ENCODE measurements around the gene RCBTB2.

Gene RCBTB2

DNA sequence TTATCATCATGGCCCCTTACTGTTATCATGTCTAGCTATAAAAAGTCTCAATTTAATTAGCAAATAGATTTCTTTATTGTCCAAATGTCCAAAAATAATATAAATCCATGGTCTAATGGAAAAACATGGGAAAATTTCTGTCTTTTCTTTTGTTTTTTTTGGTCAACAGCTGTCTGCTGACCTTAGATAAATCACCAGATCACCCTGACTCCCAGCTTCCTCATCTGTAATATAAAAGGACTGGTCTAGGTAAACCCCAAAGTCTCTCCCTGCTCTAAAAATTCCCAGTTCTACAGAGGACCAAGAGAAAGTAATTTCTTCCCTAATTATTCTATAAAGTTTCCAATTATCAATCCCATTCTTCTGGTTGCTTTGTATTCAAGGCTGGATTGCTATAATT is 30.7 kb upstream of the RCBTB2 start:
- DNase-seq (ENCODE audit: low spot score) = no peak

DNA sequence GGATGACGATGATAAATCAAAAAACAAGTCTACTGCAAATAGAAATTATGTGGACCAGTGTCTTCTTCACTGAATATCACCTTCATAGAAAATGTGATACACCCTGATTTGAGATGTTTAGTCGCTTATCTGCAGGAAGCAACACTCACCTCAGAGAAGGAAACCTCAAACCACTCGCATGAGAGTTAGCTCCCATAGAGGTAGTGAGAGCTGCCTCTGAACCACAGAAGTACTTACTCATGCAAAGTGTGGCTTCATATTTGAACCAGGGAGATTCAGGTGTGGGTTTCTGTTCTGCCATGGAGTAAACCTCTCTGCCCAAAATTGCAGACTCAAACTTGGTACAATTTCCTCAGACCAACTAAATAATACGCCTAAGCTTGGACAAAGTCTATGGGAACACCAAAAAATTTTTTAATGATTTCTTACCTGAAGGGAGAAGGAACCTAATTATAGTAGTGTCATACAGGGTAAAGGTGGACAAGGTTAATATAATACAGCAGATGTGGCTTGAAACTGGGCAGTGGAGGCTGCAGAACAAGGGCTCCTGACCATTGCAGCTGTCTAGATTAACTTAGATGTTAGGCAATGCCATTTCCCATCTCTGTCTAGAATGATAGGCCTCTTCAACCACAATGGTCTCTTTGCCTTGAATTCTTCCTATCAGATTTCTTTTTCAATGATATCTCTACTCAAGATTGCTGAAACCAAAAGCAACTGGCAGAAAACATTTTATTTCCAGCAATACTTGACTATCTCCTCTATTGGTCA is 29.6 kb upstream of the RCBTB2 start:
- DNase-seq (ENCODE audit: low spot score) = no peak

DNA sequence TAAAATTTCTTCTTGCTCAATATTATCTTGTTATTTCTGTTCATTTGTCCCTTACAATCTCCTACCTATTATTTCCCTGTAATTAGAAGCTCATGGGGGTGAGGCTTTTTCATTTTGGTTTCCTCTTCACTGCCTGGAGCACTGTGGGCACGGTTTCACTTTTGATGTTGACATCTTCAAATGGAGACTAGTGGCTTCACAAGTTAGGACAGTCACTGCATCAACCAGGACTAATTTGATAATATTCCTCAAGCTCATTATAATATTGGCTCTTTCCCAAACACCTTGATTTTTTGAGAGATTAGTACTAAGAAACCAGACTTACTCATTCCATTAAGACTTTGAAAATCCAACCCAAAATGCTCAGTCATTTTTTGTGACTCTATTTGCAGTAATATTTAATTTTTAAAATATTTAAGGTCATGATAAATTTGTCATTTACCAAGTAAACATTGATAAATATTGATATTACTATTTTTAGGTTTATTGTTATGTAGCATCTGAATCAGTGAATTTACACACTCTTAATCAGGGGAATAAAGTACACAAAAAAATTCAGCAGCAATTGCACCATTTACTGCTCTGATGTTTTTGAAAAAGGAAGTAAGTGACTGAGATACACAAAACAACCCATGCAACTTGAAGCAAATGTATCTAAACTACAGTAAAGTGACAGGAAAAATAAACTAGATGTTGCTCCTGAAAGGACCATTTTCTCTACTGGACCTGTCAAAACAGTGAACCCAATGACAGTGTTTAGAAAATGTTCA is 28.8 kb upstream of the RCBTB2 start:
- no peak for DNase-seq (ENCODE audit: low spot score)

DNA sequence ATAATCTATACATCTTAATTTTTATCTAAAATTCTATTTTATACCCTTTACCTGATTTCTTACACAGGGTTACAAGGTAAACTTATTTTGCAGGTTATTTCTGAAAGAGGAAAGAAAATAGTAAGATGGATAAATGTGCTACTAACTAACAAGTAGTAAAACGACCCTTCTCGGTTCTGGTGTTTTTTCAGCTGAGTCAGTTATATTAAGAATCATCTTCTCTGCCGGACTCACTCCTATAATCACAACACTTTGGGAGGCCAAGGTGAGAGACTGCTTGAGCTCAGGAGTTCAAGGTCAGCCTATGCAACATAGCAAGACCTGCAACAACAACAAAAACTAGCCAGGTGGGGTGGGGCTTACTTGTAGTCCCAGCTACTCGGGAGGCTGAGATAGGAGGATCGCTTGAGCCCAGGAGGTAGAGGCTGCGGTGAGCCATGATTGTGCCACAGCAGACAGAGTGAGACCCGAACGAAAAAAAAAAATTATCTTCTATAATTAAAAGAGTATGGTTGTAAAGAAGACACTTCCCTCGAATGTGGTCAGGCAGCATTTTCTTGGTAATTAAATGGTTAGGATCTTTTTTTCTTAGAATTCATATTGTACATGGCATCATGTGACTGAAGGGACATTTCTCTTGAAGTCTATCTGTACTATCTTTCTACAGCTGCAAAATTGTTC is 27.9 kb upstream of the RCBTB2 start:
- no peak for DNase-seq (ENCODE audit: low spot score)

DNA sequence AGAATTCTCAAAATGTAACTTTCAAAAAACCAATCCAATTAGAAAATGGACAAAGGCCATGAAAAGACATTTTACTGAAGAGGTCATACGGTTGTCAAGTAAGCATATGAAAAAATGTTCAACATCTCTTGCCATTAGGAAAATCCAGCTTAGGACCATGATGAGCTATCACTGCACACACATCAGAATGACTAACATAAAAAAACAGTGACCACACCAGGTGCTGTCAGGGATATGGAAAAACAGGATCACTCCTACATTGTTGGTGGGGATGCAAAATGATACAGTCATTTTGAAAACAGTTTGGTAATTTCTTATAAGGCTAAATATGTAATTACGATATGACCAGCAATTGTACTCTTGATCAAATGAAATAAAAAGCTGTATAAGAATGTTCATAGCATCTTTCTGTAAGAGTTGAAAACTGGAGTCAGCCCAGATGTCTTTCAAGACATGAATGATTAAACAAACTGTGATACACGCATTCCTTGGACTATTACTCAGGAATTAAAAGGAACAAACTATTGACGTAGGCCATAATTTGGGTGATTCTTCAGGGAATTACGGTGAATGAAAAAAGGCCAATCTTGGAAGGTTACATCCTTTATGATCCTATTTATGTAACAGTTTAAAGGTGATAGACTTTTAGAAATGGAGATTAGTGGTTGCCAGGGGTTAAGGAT is 26.9 kb upstream of the RCBTB2 start:
- no peak for DNase-seq (ENCODE audit: low spot score)

DNA sequence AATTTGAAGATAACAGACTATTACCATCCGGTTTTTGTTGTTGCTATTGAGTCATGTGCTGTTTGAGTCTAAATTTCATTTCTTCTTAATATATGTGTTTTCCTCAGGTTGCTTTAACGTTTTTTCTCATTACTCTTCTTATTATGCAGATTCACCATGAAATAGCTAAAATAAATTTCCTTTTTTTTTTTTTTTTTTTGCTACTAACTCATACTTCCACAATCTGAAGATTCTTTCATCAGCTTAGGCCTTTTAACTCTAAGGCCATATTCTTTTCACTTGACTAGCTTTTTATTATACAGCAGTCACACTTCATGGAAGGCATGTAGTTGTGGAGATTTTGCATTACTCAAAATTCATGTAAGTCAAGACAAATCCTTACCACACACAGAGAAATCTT is 23.9 kb upstream of the RCBTB2 start:
- no peak for DNase-seq (ENCODE audit: low spot score)

DNA sequence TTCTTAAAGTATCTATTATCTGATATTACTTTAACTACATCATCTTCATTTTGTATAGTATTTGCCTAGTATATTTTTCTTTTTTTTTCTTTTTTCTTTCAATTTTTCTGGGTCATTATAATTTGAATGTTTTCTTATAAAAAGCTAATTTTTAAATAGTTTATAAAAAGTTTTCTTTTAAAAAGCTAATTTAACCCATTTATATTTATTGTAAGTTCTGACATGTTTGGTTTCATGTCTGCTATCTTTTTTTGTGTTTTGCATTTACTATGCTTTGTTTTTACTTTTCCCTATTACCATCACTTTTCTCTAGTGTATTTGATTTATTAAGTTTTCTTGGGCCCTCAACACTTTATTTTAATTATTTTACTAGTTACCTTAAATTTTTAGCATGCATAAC is 22.6 kb upstream of the RCBTB2 start:
- DNase-seq (ENCODE audit: low spot score) = no peak

DNA sequence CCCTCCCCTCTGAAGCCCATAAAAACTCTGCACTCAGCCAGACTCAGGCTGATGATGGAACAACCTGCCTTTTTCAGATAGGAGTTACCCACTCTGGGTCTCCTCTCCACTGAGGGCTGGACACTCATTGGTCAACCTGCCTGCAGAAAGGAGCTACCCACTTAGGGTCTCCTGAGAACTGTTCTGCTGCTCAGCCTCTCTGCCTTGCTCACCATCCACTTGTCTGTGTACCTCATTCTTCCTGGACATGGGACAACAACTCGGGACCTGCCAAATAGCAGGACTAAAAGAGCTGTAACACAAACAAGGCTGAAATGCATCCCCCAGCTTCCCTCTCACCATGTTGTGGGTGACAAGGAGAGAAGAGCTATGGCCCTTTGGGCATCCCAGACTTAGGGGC is 18.4 kb upstream of the RCBTB2 start:
- no peak for DNase-seq (ENCODE audit: low spot score)

DNA sequence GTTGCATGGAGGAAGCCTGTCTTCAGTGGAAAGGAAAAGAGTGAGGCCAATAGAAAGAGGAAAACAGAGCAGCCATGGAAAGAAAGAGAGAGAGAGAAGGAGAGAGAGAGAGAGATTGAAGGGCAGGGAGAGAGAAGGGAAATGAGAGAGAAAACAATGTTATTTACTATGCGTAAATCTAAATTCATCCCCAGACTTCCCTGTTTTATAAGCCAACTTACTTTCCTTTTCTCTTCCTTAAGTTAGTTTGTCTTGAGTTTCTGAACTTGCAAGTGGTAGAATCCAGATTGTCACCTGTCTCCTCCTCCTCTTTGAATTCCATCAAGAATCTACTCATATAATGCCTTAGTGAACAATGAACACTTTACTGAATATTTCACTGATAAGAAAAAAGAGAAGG is 16.8 kb upstream of the RCBTB2 start:
- no peak for DNase-seq (ENCODE audit: low spot score)

DNA sequence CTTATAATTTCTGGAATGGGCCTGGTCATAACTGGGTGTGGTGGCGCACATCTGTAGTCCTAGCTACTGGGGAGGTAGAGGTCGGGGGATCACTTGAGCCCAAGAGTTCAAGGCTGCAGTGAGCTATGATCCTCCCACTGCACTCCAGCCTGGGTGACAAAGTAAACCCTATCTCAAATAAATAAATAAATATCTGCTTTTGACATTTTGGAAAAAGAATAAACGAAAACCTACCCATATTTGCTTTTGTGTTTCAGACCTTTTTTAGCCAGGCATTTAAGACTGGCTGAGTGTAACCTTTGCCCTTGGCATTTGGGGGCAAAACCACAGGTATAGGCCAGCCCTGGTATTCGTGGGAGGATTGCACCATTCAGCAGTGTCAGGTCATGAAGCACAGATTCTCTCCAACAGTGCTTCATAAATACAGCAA is 14.8 kb upstream of the RCBTB2 start:
- DNase-seq (ENCODE audit: low spot score) = no peak

DNA sequence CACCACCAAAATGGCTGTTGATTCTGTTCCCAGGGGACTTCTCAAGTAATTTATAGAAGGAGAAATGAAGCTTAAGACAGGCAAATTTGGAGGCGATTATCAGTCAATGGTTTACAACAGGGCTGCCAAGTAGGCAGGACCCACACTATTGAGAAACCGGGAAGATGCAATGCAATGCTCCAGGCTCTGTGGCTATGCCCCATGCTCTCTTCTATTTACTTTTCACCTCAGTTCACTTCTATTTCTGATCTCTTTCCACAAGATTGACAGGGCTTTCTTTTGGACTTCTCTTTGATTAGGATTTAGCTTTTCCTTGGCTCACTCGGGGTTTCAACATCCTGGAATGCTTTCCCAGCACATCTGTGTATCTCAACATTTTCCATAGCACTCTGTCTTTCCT is 12.7 kb upstream of the RCBTB2 start:
- DNase-seq (ENCODE audit: low spot score) = no peak

DNA sequence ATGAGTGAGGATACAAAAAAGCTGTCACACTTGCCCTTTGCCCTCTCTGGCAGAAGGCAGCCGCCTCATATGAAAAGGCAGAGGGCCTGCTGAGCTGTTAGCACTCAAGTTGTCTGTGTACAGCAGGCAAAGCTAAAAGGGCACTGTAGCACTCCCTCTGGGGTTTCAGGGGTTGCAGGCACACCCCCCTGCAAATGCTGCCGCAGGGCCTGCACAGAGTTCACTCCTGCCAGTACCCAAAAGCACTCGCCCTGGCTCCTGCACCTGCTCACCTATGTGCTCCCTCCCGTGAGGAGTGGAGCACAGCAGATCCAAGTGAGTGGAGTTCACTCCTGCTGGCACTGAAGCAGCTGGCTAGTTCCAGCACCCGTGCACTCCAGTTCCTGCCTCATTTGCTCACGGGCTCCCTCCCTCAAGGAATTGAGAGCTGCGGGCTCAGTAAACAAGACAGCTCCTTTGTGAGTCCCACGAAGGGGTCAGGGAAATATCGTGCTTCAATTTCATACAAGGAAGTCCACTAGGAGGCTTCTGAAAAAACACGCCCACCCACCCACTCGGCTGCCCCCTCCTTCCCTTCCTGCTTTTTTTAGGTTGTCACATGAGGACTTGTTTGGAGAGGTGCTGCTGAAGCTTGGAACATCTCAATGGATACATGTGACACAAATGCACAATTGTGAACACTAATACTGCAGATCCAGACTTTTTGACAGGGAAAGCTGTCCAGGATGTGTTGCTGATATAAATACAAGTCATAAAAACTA is 9.9 kb upstream of the RCBTB2 start:
- DNase-seq (ENCODE audit: low spot score) = peak; percentile 64

DNA sequence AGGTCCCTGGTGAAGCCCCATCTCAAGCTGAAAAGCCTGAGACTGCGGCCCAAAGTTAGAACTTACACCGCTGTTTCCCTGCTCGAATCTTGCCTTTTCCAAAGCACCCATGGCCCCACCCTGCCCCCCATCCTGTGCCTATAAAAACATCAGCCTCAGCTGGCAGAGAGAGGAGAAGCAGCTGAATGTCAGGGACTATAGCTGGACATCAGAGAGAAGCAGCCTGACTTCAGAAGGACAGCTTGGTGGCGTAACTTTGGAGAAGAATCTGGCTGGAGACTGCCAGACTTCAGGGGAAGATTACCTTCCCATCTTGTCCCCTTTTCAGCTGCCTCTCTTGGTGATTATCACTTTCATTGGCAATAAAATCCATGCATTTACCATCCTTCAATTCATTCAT is 9.3 kb upstream of the RCBTB2 start:
- DNase-seq (ENCODE audit: low spot score) = no peak

DNA sequence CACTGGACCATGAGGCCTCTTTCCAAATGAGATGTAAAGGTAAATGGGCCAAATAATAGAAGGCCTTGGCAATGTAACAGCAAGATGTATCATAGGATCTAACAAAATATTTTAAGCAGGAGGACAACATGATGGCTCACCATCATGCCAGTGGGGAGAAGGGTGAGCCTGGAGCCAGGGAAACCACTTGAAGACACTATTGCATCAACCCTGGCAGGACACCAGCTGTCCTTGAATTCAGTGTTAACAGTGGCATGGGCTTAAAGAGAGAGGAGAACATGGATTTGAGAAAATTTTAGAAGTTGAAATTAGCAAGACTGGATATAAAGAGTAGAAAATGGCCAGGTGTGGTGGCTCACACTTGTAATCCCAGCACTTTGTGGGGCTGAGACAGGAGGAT is 6.7 kb upstream of the RCBTB2 start:
- DNase-seq (ENCODE audit: low spot score) = no peak

DNA sequence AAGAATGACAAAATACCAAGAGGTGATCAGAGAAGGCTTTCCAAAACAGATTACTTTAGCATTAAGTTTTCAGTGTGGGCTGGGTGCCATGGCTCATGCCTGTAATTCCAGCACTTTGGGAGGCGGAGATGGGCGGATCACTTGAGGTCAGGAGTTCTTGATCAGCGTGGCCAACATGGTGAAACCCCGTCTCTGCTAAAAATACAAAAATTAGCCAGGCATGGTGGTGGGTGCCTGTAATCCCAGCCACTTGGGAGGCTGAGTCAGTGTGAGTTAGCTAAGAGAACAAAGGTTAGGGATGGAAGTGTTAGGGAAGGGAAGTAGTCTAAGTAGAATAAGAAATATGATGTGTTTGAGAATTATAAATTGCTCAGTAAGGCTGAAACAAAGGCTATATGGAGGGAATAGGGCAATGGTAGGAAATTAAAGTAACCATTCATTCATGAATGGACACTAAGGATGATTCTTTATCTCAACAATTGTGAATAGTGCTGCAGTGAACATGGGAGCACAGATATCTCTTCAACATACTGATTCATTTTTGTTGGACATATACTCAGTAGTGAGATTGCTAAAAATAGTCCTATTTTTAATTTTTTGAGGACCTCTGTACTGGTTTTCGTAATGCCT is 3.9 kb upstream of the RCBTB2 start:
- no peak for DNase-seq (ENCODE audit: low spot score)

DNA sequence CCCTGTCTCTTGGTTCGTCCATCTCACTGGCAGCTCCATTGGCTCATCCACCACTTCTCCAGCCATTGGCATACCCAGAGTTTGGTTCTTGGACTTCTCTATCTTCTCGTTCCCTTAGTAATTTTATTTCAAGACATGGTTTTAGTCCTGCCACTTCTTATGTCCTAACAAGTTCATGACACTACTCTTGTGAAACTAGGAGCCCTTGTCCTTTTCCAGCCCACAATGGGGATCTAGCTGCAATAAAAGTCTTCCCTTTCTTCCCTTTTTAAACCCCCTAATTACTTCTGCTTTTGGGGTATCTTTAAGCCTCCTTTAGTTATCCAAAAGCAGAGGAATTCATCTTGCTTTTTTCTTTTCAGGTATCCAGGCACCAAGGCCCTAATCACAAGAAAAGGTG is 2.9 kb upstream of the RCBTB2 start:
- DNase-seq (ENCODE audit: low spot score) = peak; percentile 21

DNA sequence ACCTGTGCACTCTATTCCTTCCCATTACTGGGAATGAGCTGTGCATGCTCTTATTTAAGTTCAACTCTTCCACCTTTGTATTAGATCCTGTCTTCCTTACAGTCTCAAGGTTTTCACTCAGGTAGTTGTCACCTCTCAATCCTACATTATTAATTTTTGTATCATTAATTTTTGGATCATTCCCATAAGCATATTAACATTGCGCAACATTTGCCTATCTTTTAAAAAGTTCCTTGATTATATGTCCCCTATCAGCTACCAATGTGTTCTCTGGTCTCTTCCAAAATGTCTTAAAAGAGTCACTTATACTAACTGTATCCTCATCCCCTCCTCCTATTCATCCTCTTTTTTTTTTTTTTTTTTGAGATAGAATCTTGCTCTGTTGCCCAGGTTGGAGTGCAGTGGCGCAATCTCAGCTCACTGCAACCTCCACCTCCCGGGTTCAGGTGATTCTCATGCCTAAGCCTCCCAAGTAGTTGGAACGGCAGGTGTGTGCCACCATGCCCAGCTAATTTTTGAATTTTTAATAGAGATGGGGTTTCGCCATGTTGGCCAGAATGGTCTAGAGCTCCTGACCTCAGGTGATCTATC is 2.1 kb upstream of the RCBTB2 start:
- no peak for DNase-seq (ENCODE audit: low spot score)

DNA sequence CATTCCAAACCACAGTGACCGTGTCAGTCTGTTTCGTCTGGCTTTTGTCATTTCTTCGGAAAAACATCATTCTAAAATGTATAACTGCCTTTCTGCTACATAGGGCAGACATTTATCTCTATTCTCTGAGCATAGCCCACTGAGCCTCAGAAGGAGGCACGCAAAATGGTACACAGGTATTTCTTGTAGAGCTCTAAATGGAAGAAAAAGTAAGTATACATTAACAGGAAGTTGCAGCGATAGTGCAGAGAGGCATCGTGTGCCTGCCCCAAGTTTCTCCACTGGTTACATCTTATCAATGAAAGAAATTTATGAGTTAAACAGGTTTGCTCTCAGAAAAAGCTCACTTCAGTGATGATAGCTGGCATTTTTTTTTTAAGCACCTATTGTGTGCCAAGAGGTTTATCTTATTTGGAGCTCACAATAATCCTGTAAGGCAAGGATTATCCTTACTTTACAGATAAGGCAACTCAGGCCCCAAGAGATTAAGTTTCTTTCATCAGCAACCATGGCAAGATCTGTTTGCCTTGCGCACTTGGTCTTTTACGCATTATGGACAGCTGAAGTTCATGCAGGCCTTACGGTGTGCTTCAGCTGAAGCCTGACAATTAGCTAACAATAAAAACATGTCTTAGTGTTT is 1.2 kb upstream of the RCBTB2 start:
- no peak for DNase-seq (ENCODE audit: low spot score)

DNA sequence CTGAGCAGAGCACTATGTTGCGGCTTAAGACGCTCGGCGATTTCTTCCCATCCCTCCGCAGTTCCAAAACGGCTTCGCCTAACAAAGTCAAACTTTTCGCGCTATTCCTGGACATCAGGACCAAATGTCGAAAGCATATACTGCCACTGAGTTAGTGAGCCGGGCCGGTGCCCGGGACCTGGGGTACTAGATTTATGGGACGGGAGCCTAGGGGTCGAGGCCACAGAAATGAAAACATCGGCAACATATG is 699 bp downstream of the RCBTB2 start:
- no peak for DNase-seq (ENCODE audit: low spot score)

DNA sequence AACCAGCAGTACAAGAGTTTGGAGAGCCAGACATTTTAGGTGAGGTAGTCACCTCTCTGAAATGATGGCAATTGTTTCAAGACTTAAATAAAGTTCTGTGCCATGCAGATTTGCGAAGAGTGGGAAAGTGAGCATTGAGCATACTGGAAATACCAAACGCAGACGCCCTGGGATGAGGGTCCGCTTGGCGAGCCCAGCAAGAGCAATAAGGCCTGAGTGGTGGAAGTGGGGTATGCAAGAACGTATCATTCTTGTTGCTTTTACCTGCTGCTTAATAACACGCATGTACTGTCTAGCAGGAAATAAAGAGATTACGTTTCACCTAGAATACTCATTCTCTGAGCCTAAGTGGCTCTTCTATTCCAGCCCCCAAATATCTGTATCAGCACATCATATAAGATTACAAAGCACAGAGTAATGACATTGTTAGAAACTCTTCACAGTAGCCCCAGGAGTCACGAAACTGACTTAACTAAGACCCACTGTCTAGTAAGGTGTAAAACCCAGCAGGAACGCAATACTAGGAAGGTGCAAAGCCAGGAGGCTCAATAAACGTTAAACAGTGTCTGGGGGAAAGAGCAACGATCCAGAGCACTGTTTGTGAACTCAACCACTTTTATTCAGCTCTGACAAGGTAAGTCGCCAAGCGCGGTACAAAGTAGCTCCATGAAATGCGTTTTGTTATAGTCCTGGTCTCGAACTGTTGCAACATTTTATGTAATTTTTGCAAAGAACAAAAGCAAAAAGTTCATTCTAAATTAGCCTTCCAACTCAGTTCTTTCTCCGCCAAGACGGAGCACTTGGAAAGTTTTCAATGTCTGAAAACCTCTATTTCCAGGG is 1.2 kb downstream of the RCBTB2 start:
- peak; percentile 29 for DNase-seq (ENCODE audit: low spot score)

Data from Ammon's horn (tissue), 1 donor.